Stimulated activated CD4-positive, alpha-beta T cell treated with anti-CD3 and anti-CD28 coated beads, Interleukin-12 subunit alpha, Interleukin-12 subunit beta, amount 100 ng/mL, for 24 hours (primary cell): ENCODE data around the gene SLC45A1.

Experiments used
- DNase-seq, 2 experiments: peaks; one replicate each; pipeline ENCODE4 v3.0.0-alpha.2; 2020; ENCODE audit warnings: low read depth in 2 of 2

The SLC45A1 gene

DNA sequence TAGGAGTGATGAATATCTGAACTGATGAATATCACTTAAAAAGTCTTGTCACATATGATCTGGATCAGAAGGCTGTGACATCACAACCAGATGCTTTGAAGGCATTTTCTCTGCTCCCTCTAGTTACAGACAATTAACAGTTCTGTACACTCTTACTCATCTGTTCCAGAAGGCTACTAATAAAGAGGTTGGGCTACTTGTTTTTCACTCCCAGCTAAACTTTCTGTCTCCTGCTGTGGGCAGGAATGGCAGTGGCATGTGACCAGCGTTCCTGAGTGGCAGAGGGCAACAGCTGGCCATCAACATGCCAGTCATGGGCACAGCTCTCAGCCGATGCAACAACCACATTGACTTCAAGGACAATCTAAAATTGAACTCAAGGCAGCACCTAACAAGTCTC, 66.7 kb downstream of the SLC45A1 start:
- DNase-seq, result no peak

DNA sequence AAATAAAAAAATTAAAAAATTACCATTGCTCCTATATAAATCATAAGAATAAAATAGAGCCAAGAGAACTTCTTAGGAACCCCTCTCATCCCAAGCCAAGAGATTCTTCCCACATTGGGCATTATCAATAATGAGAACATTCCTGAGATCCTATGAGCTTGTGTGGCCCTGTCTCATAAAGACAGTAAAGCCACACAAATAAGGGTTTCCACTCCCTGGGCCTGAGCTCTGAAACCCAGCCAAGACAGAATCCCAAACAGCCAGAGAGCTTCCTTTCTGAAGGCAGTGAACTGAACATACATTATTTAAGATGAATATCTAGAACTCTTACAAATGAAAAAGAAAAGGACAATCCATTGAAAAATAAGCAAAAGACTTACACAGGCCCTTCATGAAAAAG, 68.3 kb downstream of the SLC45A1 start:
- no peak for DNase-seq

- DNase-seq, result no peak
Measured at GRCh38 chr1:8388732-8389562, 71.0 kb downstream of the SLC45A1 start.

- no peak for DNase-seq
Measured at GRCh38 chr1:8389958-8390535, 72.1 kb downstream of the SLC45A1 start.

GRCh38 chr1:8390707-8391106, 72.8 kb downstream of the SLC45A1 start:
- no peak for DNase-seq

DNA sequence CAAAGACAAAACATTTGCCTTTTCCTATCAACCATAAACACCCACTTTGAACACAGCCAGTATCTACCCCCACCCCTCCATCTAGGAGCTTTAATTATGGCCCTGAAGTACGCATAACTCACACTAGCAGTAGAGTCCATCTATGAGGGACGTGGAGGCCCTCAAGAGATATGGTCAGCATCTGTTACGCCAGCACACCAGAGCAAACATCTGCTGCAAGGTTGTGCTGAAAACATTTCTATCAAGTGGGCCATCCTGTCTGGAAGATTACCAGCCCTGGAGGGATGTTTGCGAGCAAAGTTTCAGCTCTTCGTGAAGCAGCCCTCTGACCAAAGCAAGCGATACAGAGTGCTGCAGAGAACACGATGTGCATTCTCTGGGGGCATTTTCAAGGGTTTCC, 74.6 kb downstream of the SLC45A1 start:
- no peak for DNase-seq
